Activated CD8-positive, alpha-beta T cell treated with anti-CD3 and anti-CD28 coated beads for 36 hours (primary cell): ENCODE results near the gene TTLL13. TPM values are rescaled to one million over a fixed set of nuclear protein-coding genes. Genes with fewer than 3 reads are reported as not detected.

Experiments
- ATAC-seq: fragments of 200-7000 bp; cut with Tn5 transposase; one replicate; pipeline ENCODE4 v1.10.0; 2021; ENCODE audit warnings: mild to moderate bottlenecking, moderate library complexity
- CTCF ChIA-PET: fragments of 350-600 bp; sonication (Branson Sonifier 250); formaldehyde crosslinking; loops from one replicate; lab custom pipeline; 2021; ENCODE audit warnings: antibody characterized with exemption; lab: Charles Lee
- POLR2A ChIA-PET: fragments of 350-600 bp; sonication (Branson Sonifier 250); formaldehyde crosslinking; loops from one replicate; lab custom pipeline; 2021; ENCODE audit warnings: antibody characterized with exemption; lab: Charles Lee
- DNase-seq: peaks from one replicate; pipeline ENCODE4 v3.0.0-alpha.2; 2020
- H3K27ac Mint-ChIP-seq: one replicate; pipeline ENCODE4 v1.8.0; 2021; ENCODE audit warnings: mild to moderate bottlenecking, mixed read lengths
- H3K27me3 Mint-ChIP-seq: one replicate; pipeline ENCODE4 v1.8.0; 2021; ENCODE audit warnings: mixed read lengths
- H3K36me3 Mint-ChIP-seq: one replicate; pipeline ENCODE4 v1.8.0; 2021; ENCODE audit warnings: low read depth, mixed read lengths
- H3K4me1 Mint-ChIP-seq: one replicate; pipeline ENCODE4 v1.8.0; 2021; ENCODE audit warnings: low read depth, mixed read lengths
- H3K4me3 Mint-ChIP-seq: one replicate; pipeline ENCODE4 v1.8.0; 2021; ENCODE audit warnings: mild to moderate bottlenecking, moderate library complexity, mixed read lengths
- H3K9me3 Mint-ChIP-seq: one replicate; pipeline ENCODE4 v1.8.0; 2021; ENCODE audit warnings: mixed read lengths
- CTCF ChIP-seq: fragments of 200-600 bp; IDR thresholded peaks from one replicate; pipeline ENCODE4 v1.8.0; 2022; ENCODE audit warnings: antibody characterized with exemption, mild to moderate bottlenecking
- intact Hi-C: fragments of 100-400 bp; cut with micrococcal nuclease; formaldehyde crosslinking; loops from one replicate; pipeline ENCODE4 v1.10.0; 2022
- total RNA-seq, 2 experiments: library from RNA; stranded (reverse); gene quantifications; one replicate each; pipeline ENCODE4 v1.2.3, GENCODE V29; 2021

TTLL13 gene
- total RNA-seq, 2 experiments from 2014 or later, result 0.20 to 1.1 TPM

DNA sequence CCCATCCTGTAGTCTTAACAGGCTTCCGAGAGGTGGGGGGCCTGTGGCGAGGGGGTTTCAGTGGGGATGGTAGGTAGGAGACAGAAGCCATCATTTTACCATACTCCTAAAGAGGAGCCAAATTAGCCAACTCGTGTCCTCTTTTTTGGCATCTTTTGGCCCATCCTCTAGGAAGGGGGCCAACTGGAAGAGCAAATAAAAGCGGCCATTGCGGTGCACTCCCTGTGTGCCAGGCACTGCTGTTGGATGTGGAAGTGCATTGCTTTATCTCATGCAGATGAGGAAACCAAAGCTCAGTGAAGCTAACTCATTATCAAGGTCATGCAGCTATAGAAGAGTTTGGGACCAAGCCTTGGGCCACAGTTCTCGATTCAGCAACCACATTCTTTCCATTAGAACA lies 42.1 kb upstream of the TTLL13 start:
- ChIA-PET CTCF (interaction anchor here (0.9 to 1.4 kb wide), 2 partner anchors 12 kb away, joined by 4 read pairs; no protein-coding TSS in a partner anchor), POLR2A (no interaction called here)
- Mint-ChIP-seq H3K4me3 (no peak overlapping the region), H3K4me1 (peaks cover 16% of the 10 kb centered on the region), H3K27me3 (no peaks in the 10 kb centered on the region), H3K9me3 (no peaks in the 10 kb centered on the region), H3K36me3 (no peaks in the 10 kb centered on the region), H3K27ac (no peak overlapping the region)
- TF ChIP-seq CTCF, result no peak
- intact Hi-C loops, result no loop called here
- DNase-seq (no peak), ATAC-seq (no peak)

- Mint-ChIP-seq H3K4me3 (no peak overlapping the region), H3K27me3 (no peaks in the 10 kb centered on the region), H3K36me3 (no peaks in the 10 kb centered on the region), H3K9me3 (no peaks in the 10 kb centered on the region), H3K27ac (no peak overlapping the region), H3K4me1 (peaks cover 11% of the 10 kb centered on the region)
- no peak for ATAC-seq
- DNase-seq, result no peak
- ChIA-PET POLR2A (interaction anchor here (0.6 to 1.2 kb wide), 3 partner anchors 9 to 523 kb away, joined by 3 to 5 read pairs (median 3); no protein-coding TSS in a partner anchor), CTCF (interaction anchor here (0.6 to 1.2 kb wide), 3 partner anchors 10 to 14 kb away, joined by 3 to 4 read pairs (median 4); no protein-coding TSS in a partner anchor)
- intact Hi-C loops, result no loop called here
- no peak for TF ChIP-seq CTCF
Observed at GRCh38 chr15:90208356-90208755, 41.0 kb upstream of the TTLL13 start.

DNA sequence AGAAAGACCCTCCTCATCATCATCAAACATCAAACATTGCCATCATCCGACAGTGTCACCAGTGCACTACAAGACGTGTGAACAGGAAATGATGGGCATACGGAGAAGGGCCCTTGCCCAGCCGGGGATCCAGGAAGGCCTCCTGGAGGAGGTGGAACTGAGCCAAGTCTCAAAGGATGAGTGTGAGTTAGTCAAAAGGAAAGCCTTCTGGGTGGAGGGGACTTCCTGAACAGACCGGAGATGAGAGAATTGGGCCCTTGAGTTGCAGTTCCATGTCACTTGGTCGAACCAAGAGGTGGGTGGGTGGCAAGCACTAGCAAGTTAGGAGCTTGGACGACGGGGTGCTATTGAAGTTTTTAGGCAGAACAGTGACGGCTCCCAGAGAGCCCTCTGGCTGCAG lies 39.8 kb upstream of the TTLL13 start:
- peaks cover 11% of the 10 kb centered on the region for H3K4me1 Mint-ChIP-seq
- POLR2A ChIA-PET, result interaction anchor here (1.4 kb wide), 1 partner anchor 24 kb away, joined by 3 read pairs; the partner anchor contains the start of genes CIB1 and GDPGP1
- TF ChIP-seq CTCF, result no peak
- DNase-seq, result peak; percentile 41
- no peak overlapping the region for H3K4me3 Mint-ChIP-seq
- intact Hi-C loops, result no loop called here
- no peaks in the 10 kb centered on the region for H3K9me3 Mint-ChIP-seq
- H3K27me3 Mint-ChIP-seq, result no peaks in the 10 kb centered on the region
- ATAC-seq, result peak; percentile 76
- H3K36me3 Mint-ChIP-seq, result no peaks in the 10 kb centered on the region
- CTCF ChIA-PET, result no interaction called here
- H3K27ac Mint-ChIP-seq, result peak overlapping the region; percentile 37

GRCh38 chr15:90210593-90210992 lies 38.8 kb upstream of the TTLL13 start:
- no peaks in the 10 kb centered on the region for H3K36me3 Mint-ChIP-seq
- TF ChIP-seq CTCF, result no peak
- H3K4me1 Mint-ChIP-seq, result peaks cover 11% of the 10 kb centered on the region
- H3K4me3 Mint-ChIP-seq, result no peak overlapping the region
- ChIA-PET CTCF (no interaction called here), POLR2A (interaction anchor here (1.4 kb wide), 1 partner anchor 23 kb away, joined by 3 read pairs; the partner anchor contains the start of genes CIB1 and GDPGP1)
- H3K27ac Mint-ChIP-seq, result no peak overlapping the region
- H3K9me3 Mint-ChIP-seq, result no peaks in the 10 kb centered on the region
- no peaks in the 10 kb centered on the region for H3K27me3 Mint-ChIP-seq
- ATAC-seq (no peak), DNase-seq (no peak)
- intact Hi-C loops, result no loop called here

DNA sequence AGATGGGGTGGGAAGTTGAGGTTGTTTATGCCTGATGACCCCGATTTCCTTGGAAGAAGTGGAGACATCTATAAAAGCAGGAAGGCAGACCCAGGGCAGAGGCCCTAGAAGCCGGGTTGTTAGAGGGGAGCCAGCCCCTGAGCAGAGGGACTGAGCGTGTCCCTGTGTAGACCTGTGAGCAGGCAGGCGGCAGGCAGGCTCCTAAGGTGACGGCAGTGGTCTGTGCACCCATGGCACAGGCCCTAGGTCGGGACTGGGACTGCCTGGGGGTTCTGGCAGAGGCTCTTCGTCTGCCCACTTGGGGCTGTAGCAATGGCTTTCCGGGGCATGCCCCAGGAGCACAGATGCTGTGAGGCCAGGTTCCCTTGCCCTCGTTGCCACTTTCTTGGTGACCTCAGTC lies 38.3 kb upstream of the TTLL13 start:
- ChIA-PET POLR2A (interaction anchor here (1.4 kb wide), 1 partner anchor 23 kb away, joined by 3 read pairs; the partner anchor contains the start of genes CIB1 and GDPGP1), CTCF (no interaction called here)
- ATAC-seq (no peak), DNase-seq (no peak)
- no peaks in the 10 kb centered on the region for H3K36me3 Mint-ChIP-seq
- TF ChIP-seq CTCF, result no peak
- H3K4me1 Mint-ChIP-seq, result peaks cover 11% of the 10 kb centered on the region
- no peak overlapping the region for H3K4me3 Mint-ChIP-seq
- no peaks in the 10 kb centered on the region for H3K27me3 Mint-ChIP-seq
- no peaks in the 10 kb centered on the region for H3K9me3 Mint-ChIP-seq
- H3K27ac Mint-ChIP-seq, result no peak overlapping the region
- intact Hi-C loops, result no loop called here
